NCI-H345 (cell line): ENCODE data around the gene LPCAT1.
"Not testable (repeated sequence)": the region's sequence is repeated elsewhere in the genome, so short reads cannot be mapped to it uniquely, and the experiment has no call there.

Experiments used
- DNase-seq: peaks from one replicate; lab custom pipeline; 2025; lab: John Stamatoyannopoulos, UW

Gene LPCAT1

DNA sequence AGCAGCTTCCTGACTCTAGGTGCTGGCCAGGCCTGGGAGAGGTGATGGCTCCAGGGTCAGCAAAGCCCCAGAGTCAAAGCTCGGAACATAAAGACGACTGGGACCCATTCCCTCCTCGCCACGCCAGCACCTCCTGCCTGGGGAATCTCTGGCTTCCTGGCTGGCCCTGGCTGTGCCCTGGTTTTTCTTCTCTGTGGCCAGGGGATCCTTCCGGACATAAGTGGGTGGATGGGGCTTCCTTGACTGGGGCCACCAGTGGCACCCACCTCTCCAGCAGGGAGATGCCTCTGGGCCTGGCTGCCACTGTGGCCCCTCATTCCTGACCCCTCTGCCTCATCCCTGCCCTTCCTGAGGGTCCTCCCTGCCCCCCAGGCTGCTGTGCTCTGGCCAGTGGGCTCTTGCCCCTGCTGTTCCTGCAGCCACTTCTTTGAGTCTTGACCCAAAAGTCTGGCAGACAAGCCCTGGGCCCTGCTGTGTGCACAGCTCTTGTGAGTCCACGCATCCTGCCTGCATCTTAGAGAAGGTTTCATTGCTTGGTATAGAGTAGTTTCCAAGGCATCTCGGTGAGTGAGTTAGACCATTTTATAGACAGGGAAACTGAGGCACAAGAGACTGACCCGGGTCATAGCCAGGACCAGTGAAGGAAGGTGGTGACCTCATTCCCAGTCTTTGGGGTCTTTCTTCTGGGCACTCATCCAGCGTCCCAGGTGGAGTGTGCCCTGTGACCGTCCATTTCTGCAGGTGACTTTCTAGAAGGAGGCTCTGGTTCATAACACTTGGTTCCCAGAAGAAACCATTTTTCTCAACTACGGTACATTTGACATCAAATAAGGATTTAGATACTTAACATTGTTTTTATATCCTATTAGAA lies 17.3 kb upstream of the LPCAT1 start:
- no peak for DNase-seq

DNA sequence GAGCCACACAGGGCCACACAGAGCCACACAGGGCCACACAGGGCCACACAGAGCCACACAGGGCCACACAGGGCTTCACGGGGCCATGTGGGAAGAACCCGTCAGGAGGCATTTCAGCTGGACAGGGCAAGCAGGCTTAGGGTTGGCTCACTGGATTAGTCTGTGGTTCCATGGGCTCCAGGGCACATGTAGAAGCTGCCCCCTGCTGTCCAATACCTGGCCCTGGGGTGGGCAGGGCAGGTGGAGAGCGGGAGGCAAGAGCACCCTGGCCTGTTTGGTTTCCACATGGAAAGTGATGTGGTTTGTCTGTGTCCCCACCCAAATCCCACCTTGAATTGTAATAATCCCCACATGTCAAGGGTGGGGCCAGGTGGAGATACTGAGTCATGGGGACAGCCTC lies 16.4 kb upstream of the LPCAT1 start:
- no peak for DNase-seq

DNA sequence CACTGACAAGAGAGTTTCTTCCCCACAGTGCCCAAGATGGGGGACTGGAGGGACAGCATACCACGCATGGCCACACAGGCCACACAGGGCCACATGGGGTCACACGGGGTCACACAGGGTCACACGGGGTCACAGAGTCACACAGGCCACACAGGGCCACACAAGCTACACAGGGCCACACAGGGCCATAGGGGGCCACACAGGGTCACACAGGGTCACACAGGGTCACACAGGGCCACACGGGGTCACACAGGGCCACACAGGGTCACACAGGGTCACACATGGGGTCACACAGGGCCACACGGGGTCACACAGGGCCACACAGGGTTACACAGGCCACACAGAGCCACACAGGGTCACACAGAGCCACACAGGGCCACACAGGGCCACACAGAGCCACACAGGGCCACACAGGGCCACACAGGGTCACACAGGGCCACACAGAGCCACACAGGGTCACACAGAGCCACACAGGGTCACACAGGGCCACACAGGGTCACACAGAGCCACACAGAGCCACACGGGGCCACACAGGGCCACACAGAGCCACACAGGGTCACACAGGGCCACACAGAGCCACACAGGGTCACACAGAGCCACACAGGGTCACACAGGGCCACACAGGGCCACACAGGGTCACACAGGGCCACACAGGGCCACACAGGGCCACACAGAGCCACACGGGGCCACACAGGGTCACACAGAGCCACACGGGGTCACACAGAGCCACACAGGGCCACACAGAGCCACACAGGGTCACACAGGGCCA lies 15.8 kb upstream of the LPCAT1 start:
- not testable (repeated sequence) for DNase-seq

DNA sequence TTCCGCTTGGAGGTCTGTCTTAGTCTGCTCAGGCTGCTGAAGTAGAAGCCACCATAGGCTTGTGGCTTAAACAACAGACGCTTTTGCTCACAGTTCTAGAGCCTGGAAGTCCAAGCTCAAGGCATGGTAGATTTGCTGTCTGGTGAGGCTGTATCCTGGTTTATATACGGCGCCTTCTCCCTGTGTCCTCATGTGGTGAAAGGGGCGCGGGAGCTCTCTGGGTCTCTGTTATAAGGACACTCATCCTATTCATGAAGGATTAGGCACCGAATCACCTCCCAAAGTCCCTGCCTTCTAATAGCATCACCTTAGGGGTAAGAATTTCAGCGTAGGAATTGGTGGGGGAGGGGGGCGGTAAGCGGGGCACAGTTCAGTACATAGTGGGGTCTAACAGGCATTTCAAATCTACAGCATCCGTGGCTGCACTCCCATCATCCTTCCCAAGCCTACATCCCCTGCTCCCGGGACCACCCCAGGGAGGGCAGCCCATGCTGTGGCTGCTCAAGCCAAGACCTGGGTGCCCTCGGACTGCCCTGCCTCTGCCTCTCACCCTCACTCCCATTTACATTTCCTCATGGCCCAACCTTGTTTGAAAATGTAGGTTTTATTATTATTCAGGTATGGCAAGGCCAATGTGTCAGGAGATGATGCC lies 15.1 kb upstream of the LPCAT1 start:
- DNase-seq: no peak

DNA sequence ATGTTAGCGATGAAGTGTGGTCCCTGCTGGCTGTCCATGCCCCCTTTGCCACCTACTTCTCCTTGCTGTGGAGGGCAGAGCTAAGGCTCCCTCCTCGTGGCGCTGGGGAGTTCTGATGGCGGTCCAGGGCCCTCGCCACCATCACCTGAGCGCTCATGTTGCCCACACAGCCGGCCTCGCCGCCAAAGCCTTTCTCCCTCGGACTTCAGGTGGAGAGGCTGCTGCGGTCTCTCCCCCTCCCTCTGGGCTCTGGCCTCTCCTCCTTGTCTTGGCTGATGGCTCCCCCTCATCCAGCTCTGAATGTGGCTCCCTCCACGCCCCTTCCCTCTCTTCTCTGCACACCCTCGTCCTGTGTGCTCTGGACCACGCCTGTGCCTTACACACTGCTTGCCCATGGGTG lies 14.5 kb upstream of the LPCAT1 start:
- DNase-seq: no peak

DNA sequence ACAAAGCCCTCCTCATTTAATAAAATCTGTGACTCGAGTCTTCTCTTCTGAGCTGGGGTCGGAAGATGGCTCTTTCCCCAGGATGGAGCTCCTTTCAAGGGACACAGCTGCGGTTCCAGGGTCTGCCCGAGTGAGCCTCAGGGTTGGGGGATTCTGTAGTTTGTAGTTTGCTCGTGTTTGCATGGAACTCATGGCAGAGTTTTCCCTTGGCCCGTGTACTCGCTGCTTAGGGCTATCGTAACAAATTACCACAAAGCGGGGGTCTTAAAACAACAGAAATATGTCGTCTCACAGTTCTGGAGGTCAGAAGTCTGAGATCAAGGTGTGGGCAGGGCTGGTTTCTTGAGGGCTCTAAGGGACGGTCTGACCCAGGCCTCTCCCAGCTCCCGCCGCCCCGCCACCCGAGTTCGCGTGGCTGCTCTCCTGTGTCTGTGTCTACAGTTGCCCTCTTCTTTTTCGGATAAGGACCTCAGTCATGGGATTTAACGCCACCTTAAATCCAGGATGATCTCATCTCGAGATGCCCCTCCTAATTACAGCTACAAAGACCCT lies 13.9 kb upstream of the LPCAT1 start:
- no peak for DNase-seq

DNA sequence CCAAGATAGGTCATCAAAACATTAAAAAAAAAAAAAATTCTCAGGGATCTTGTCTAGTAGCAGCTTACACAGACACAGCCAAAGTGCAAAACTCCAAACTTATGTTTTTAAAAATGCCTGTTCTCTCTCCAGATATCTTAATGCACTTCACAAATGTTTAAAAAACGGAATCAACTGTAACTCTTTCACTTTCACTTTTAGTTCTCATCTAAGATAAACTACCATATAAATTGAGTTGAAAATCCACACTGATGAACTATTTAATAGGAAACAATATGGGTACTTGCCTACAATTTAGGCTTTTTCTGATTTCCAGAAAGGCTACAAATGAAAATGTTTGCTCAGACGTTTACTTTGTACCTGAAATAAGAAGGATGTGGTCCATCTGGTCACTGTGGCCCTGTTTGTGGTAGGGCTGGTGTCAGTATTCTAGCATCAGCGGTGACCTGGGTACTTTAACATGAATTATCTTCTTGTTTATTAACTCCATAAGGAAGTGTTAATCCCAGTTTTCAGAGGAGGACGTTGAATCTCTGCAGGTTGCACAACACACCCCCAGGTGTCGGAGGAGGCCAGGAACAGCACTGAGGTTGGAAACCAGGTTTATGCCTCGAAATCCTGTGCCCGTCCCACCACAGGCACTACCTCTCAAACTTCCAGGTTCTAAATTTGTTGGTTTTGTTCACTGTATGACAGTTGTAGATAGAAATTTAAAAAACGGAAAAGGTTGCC lies 13.3 kb upstream of the LPCAT1 start:
- DNase-seq: no peak

DNA sequence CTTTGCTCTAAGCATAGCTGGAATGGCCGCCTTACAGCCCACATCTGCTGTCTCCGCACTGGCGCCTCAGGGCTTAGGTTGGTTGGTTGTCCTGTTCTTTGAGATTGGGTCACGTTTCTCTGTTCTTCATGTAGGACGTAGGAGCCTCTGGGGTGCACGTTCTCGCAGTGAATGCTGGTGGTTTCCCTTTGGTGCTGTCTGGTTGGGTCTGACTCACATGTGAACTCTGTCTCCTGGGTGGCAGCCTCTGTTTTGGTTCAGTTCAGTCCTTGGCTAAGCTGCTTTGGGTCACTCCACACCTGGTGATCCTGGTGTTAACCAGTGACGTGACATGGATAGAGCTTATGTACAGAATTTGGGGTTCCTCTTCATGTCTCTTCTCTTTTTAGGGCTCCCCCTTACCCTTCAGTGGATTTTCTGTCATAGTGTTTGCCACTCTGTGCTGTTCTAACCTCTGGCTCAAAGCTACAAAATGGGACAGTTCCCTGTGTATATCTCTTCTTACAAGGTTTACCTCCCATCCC lies 12.6 kb upstream of the LPCAT1 start:
- no peak for DNase-seq

DNA sequence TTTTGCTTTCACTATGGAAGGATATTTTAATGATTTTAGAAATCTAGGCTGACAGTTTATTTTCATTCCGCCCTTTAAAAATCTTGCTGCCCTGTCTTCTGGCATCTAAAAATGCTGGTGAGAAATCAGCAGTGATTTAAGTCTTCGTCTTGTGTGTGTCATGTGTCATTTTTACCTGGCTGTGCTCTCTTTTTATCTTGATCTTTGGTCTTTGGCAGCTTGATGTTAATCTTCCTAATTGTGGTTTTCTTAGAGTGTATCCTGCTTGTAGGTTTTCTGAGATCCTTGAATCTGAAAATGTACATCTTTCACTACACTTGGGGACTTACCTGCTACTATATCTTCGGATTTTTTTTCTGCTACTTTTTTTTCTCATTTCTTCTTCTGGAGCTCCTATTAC lies 11.9 kb upstream of the LPCAT1 start:
- DNase-seq: no peak

DNA sequence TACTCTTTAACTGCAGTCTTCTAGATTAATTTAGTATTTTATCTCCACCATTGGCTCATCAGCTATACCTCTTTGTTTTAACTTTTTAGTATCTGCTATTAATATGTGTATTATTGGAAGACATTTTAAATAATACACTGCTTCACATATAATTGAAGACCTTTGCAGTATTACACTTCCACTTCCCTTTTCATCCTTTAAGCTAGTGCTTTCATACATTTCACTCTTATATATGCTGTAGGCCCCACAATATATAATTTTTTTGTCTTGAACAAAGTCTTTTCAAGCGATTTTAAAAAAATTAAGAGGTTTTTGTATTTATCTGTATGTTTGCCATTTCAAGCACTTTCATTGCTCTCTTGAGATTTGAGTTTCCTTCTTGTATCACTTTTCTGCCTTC lies 8.6 kb upstream of the LPCAT1 start:
- no peak for DNase-seq

DNA sequence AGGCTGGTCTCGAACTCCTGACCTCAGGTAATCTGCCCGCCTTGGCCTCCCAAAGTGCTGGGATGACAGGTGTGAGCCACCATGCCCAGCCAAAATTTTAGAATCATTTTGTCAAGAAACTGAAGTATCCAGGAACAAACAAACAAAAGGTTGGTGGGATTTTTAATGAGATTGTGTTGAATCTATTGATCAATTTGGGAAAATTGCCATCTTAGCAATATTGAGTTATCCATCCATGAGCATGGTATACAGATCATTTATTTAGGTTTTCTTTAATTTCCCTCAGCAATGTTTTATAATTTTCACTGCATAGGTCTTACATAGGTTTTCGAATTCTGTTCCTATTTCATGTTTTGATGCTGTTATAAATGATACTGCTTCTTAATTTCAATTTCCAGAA lies 5.7 kb upstream of the LPCAT1 start:
- no peak for DNase-seq

DNA sequence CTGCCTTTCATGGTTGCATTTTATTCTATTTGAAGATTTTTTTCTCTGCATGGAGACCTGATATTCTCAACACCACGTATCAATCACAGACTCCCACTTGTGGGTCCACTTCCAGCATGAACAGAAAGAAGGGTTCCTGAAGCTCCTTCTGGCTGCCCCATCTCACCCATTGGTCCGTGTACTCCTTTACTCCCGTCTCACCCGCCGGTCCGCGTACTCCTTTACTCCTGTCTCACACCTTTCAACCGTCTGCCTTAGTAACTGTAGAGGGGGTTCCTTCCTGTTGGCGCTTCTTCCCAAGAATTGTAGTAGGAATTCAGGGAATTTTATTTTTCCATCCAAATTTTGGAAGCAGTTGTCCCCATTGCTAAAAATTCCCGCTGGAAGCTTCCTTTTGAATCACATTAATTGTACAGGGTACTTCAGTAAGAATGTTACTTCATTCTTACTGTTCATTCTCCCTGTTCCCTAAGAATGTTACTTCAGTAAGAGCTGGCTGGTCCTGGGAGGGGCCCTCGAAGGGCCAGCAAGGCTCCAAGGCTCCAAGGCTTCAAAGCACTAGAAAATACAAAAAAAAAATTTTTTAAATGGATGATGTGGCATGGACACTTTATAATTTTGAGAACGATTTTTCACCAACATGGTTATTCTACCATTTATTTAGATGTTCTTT lies 3.9 kb upstream of the LPCAT1 start:
- no peak for DNase-seq

DNA sequence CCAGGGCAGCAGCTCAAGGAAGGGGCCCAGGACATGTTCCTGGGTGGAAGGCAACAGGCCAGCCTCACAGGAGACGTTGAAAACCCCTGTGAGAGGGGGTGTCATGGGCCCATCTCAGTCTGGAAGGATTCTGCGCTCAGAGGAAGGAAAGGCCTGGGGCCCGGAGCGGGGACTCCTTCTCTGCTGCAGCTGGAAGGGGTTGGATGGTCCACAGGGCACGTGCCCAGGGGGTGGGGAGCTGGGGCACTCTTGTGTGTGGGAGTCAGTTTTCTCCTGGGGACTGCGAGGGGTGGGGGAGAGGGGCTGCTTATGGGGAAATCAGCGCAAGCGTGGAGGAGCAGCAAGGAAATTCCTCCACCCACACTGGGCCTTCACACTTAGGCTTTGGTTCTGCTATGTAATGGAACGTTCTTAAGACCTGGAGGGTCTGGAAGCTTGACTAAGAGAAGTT lies 2.9 kb upstream of the LPCAT1 start:
- DNase-seq: no peak

DNA sequence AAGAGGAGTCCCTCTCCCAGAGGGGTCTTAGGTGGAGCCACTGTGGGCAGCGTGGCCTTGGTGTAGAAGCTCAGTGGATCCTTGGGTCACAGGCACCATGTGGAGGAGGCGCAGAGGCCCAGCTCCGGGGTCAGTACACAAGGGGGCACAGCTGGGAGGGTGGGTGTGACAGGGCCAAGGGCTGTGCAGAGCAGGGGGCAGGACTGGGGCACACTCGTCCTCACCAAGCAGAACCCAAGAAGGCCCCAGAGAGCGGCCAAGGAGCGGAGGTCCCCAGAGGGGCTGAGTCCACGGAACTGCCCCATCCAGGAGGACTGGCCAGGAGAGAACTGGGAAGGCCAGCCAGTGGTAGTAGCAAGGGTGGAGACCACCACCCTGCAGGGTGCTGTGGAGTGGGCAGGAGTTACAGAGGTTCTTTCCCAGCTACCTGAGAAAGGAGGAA lies 2.5 kb upstream of the LPCAT1 start:
- no peak for DNase-seq

DNA sequence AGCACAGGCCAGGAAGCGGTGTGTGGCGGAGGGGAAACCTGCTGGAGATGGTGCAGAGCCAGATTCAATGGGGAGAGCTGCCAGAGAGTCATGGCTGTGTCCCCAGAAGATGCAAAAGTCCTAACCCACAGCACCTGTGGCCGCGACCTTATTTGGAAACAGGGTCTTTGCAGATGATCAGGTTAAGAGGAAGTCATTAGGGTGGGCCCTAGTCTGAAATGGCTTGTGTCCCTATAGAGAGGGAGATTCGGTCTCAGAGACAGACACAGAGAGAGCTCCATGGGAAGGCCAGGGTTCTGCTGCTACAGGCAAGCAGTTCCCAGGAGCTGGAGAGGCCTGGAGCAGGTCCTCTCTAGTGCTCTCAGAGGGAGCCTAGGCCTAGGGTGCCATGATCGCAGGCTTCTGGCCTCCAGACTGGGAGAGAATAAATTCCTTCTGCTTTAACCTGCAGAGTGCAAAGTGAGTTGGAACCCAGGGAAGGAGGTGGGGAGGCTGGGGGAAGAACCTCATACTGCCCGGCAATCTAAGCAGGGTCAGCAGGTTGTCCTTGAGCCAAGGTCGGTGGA lies 1.9 kb upstream of the LPCAT1 start:
- no peak for DNase-seq

DNA sequence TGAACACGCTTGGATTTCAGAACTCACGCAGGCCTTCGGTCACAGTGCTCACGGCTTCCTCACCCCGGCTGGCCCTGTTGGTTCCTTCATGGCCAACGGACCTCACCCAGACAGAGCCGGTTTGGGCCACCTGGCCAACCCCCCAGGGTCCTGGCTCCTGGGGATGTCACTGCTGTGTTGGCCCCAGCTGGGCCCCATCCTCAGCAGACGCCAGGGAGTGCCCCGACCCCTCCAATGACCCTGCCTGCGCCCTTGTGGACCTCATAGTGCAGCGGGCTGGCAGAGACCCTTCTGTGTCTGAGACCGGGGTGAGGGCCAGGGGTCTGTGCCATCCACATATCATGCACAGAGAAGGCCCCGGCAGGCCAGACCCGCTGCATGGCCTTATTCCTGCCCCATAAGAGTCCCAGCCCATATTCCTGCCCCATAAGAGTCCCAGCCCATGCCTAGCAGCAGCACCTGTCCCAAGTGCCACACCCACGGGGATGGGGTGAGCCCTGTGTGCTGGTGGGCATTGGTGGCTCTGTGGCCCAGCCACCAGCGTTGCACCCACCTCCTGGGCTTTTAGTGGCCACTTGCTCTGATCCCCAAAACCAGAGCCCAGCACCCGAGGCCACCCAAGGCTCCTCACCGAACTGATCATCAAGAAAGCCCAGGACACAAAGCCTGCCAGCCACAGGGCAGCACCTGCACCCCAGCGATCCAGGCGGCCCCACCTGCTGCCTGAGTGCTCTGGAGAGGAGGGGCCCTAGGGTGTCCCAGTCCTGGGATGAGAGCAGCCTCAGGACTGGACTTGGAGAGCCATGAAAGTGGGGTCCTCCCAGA lies 1.3 kb upstream of the LPCAT1 start:
- DNase-seq: no peak

DNA sequence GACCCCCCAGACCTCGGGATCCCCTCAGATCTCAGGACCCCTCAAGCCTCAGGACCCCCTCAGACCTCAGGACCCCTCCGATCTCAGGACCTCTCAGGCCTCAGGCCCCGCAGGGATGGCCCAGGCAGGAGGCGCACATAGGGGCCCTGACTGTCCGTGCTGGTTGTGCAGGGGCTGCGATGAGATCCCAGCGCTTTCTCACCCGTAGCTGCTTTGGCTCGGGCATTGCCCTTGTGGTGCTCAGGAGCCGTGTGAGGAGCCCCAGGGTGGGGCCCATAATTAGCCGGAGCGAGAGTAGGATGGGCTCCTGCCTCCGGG lies 680 bp upstream of the LPCAT1 start:
- no peak for DNase-seq

DNA sequence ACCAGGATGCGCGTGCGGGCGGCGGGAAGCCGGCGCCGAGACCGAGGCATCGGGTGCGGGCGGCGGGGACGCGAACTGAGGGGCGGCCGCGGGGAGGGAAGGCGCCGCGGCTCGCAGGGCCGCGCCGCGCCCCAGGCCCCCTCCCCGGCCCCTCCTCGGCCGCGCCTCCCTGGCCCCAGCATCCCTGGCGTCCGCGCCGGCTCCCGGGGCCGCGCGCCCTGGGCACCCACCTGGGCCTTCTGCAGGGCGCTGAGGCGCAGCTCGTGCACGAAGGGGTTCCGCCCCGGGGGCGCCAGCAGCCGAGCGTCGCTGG lies 324 bp downstream of the LPCAT1 start:
- DNase-seq: peak; percentile 67

DNA sequence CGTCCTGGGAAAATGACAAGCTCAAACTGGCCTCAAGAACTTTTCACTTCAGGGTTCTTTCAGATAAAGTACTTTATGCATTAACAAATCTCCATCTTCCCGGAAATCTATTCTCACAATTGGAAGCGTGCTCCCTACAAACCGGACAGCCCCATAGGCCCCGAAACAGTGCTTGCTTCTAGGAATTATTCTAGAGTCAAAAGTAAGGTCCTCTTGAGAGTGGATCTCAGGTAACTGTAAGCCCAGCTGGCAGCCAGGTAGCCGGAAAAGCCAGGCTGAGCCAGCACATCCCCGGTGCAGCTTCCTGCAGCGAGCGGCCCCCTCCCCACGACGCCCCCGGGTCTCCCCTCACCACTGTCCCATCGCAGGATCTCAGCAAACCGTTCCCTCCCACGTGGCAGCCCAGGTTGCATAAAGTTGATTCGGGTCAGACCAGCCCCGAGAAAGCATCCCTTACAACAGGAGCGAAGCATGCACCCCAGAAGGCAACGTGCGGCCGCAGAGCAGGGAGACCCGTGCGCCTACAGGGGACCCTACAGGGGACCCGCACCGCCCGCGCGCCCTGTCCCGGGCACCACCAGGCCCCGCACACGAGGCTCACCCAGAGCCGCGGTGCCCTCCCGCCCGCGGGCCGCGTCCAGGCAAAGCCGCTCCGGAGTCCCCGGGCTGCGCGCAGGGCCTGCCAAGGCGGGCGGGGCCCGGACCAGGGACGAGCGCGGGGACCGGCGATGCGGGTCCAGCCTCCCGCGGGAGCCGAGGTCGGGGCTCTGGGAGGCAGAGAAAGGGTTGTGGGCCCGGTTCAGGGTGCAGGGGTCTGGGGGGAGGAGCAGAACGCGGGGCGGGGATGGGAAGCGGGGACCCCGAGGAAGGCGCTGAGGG lies 920 bp downstream of the LPCAT1 start:
- DNase-seq: peak; percentile 21
